GM12892 (cell line): ENCODE data around the gene TAF1C.

ENCODE experiments used
- POLR2A ChIP-seq: IDR thresholded peaks from 2 replicates; pipeline ENCODE4 v1.6.1; 2011; ENCODE audit warnings: low read depth, low read length, control low read depth
- POLR2AphosphoS5 ChIP-seq: IDR thresholded peaks from 2 replicates; pipeline ENCODE4 v1.6.1; 2011; ENCODE audit warnings: low read depth, low read length, control low read depth

DNA sequence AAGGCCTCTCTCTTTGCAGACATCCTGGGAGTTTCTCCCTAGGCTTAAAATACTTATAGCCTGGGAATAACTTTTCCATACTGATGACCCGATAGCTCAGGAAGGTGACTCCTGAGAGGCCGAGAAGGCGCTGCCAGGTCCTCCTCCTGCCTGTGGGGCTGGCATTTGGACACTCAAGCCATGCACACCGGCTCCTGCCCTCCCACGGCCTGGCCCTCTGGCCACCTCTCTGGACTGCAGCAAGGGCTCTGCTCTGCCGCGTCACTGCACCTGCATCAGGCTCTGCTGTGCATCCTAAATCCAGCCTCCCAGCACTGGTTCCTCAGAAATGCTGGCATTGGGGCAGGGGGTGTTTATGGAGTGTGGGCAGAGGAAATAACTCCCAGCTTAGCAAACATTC is 38.7 kb upstream of the TAF1C start:
- no peak for TF ChIP-seq POLR2A
- TF ChIP-seq POLR2AphosphoS5 = no peak
